A673 (cell line): ENCODE data around the gene SCYL2.

Source experiments
- CTCF ChIP-seq: fragments of 300-800, 200-600 bp; sonication (generic); conservative IDR thresholded peaks from 2 replicates; pipeline ENCODE4 v1.5.1; 2017; ENCODE audit warnings: low read depth, mild to moderate bottlenecking, antibody characterized with exemption, low read length, moderate library complexity, mixed read lengths
- EZH2 ChIP-seq: fragments of 200-600 bp; sonication (generic); IDR thresholded peaks from 2 replicates; pipeline ENCODE4 v1.6.1; 2017; ENCODE audit warnings: borderline replicate concordance, low read depth, mild to moderate bottlenecking, mixed read lengths, antibody characterized with exemption, low read length; ENCODE audit not compliant: poor library complexity, severe bottlenecking

GRCh38 chr12:100371146-100371545 is 104.2 kb downstream of the SCYL2 start:
- no peak for TF ChIP-seq CTCF
- no peak for TF ChIP-seq EZH2
